HCT116 (cell line): ENCODE measurements around the gene KSR2. TPM values are rescaled to one million over a fixed set of nuclear protein-coding genes. Genes with fewer than 3 reads are reported as not detected.

Source experiments
- ATAC-seq: fragments of 200-7000 bp; cut with Tn5 transposase; 2 replicates; pipeline ENCODE4 v1.9.1; 2020; ENCODE audit warnings: mild to moderate bottlenecking, moderate library complexity
- BruUV-seq: library from RNA; stranded (reverse); fragments of 400-500 nt; replicated peaks from 2 replicates; lab custom pipeline; 2021; lab: Mats Ljungman, UMichigan
- CTCF ChIA-PET: fragments of 300-600 bp; sonication (Branson Sonifier 250); formaldehyde crosslinking; loops from one replicate; lab custom pipeline; 2021; ENCODE audit warnings: antibody characterized with exemption; lab: Charles Lee
- POLR2A ChIA-PET: fragments of 300-600, 350-600 bp; sonication (Branson Sonifier 250); formaldehyde crosslinking; loops from one replicate; lab custom pipeline; 2021; ENCODE audit warnings: antibody characterized with exemption; lab: Charles Lee
- RAD21 ChIA-PET, 2 experiments: fragments of 300-600 bp; sonication (Branson Sonifier 250); formaldehyde crosslinking; loops; one replicate each; lab custom pipeline; 2023; ENCODE audit warnings: low total read pairs in 2 of 2; ENCODE audit not compliant: uncharacterized antibody in 2 of 2, unreplicated experiment in 2 of 2, low non-redundant PET in 1 of 2; lab: Charles Lee
- DNase-seq: peaks from one replicate; pipeline ENCODE4 v3.0.0-alpha.2; 2010; ENCODE audit warnings: low read depth, low spot score
- H2AFZ ChIP-seq: fragments of 200-600 bp; shearing (Covaris generic), sonication (generic); 2 replicates; pipeline ENCODE4 v1.6.1; 2017; ENCODE audit warnings: low read depth, mixed run types, mixed read lengths, antibody characterized with exemption, low read length; ENCODE audit not compliant: poor library complexity, severe bottlenecking
- H3K27ac ChIP-seq: 2 replicates; pipeline ENCODE4 v1.5.1; 2012; ENCODE audit warnings: low read depth, low read length
- H3K27me3 ChIP-seq: fragments of 200-600 bp; sonication (generic); 2 replicates; pipeline ENCODE4 v1.6.1; 2016; ENCODE audit warnings: mixed run types, low read length, mixed read lengths; ENCODE audit not compliant: insufficient read depth
- H3K36me3 ChIP-seq, 2 experiments: fragments of 200-500 bp in 1 of 2; fragments of 200-600 bp in 1 of 2; sonication (Bioruptor generic) in 1 of 2; sonication (generic) in 1 of 2; 2 replicates each; pipeline versions ENCODE4 v1.5.1 to v1.6.1; 2014 to 2016; ENCODE audit warnings: low read length in 2 of 2, inconsistent platforms in 1 of 2, mixed read lengths in 1 of 2, mixed run types in 1 of 2; ENCODE audit not compliant: insufficient read depth in 2 of 2, control insufficient read depth in 1 of 2
- H3K4me1 ChIP-seq, 2 experiments: fragments of 200-600 bp in 1 of 2; sonication (generic) in 1 of 2; 2 replicates each; pipeline versions ENCODE4 v1.5.1 to v1.6.1; 2012 to 2017; ENCODE audit warnings: low read length in 2 of 2, inconsistent platforms in 1 of 2, mild to moderate bottlenecking in 1 of 2, mixed read lengths in 1 of 2, mixed run types in 1 of 2, moderate library complexity in 1 of 2; ENCODE audit not compliant: insufficient read depth in 2 of 2, control insufficient read depth in 1 of 2
- H3K4me2 ChIP-seq: fragments of 200-600 bp; sonication (generic); 2 replicates; pipeline ENCODE4 v1.6.1; 2017; ENCODE audit warnings: mixed run types, low read length, mixed read lengths
- H3K4me3 ChIP-seq, 2 experiments: fragments of 200-600 bp in 1 of 2; sonication (generic) in 1 of 2; replicated peaks in 1 of 2; 2 replicates each; pipeline ENCODE4 v1.5.1; 2011 to 2016; ENCODE audit warnings: low read length in 2 of 2, control low read depth in 1 of 2, low read depth in 1 of 2, mild to moderate bottlenecking in 1 of 2, mixed read lengths in 1 of 2, mixed run types in 1 of 2
- H3K79me2 ChIP-seq: fragments of 200-600 bp; sonication (generic); 2 replicates; pipeline ENCODE4 v1.6.1; 2017; ENCODE audit warnings: mild to moderate bottlenecking, mixed run types, low read length, moderate library complexity, mixed read lengths; ENCODE audit not compliant: insufficient read depth
- H3K9ac ChIP-seq: fragments of 200-600 bp; sonication (generic); 2 replicates; pipeline ENCODE4 v1.6.1; 2016; ENCODE audit warnings: low read length, mixed read lengths
- H3K9me2 ChIP-seq: fragments of 200-600 bp; sonication (generic), shearing (Covaris generic); 2 replicates; pipeline ENCODE4 v1.6.1; 2017; ENCODE audit warnings: mixed run types, mild to moderate bottlenecking, moderate library complexity; ENCODE audit not compliant: insufficient read depth
- H3K9me3 ChIP-seq, 2 experiments: fragments of 200-500 bp in 1 of 2; fragments of 200-600 bp in 1 of 2; sonication (Bioruptor generic) in 1 of 2; sonication (generic) in 1 of 2; 2 replicates each; pipeline ENCODE4 v1.6.1; 2014 to 2017; ENCODE audit warnings: low read length in 2 of 2, mixed read lengths in 2 of 2, inconsistent platforms in 1 of 2, low read depth in 1 of 2, mild to moderate bottlenecking in 1 of 2, mixed run types in 1 of 2, moderate library complexity in 1 of 2; ENCODE audit not compliant: control insufficient read depth in 1 of 2, insufficient read depth in 1 of 2
- H4K20me1 ChIP-seq: fragments of 200-600 bp; sonication (generic), shearing (Covaris generic); 2 replicates; pipeline ENCODE4 v1.6.1; 2017; ENCODE audit warnings: mixed run types, mild to moderate bottlenecking, moderate library complexity; ENCODE audit not compliant: insufficient read depth
- CBX3 ChIP-seq: IDR thresholded peaks from 2 replicates; pipeline ENCODE4 v1.6.1; 2012; ENCODE audit warnings: low read depth
- POLR2A ChIP-seq: IDR thresholded peaks from 2 replicates; pipeline ENCODE4 v1.7.0; 2011; ENCODE audit warnings: borderline replicate concordance; ENCODE audit not compliant: insufficient read depth, insufficient read length; ENCODE audit errors: extremely low read depth
- POLR2AphosphoS5 ChIP-seq: IDR thresholded peaks from 2 replicates; pipeline ENCODE4 v1.6.1; 2011; ENCODE audit warnings: mild to moderate bottlenecking, low read depth, low read length, moderate library complexity
- SIN3A ChIP-seq: IDR thresholded peaks from 2 replicates; pipeline ENCODE4 v1.6.1; 2012; ENCODE audit warnings: low read depth
- SRF ChIP-seq: IDR thresholded peaks from 2 replicates; pipeline ENCODE4 v1.6.1; 2012; ENCODE audit warnings: low read depth
- YY1 ChIP-seq: IDR thresholded peaks from 2 replicates; pipeline ENCODE4 v1.6.1; 2011; ENCODE audit warnings: low read length, low read depth, moderate library complexity, mild to moderate bottlenecking; ENCODE audit not compliant: insufficient replicate concordance; ENCODE audit errors: extremely low read depth
- ZFX ChIP-seq: fragments of 450-650 bp; IDR thresholded peaks from 2 replicates; pipeline ENCODE4 v1.6.1; 2017
- ZNF274 ChIP-seq: fragments of 200-500 bp; sonication (Bioruptor generic); IDR thresholded peaks from 2 replicates; pipeline ENCODE4 v1.6.1; 2014; ENCODE audit warnings: mild to moderate bottlenecking, low read depth, low read length, inconsistent platforms
- intact Hi-C: fragments of 100-400 bp; cut with micrococcal nuclease; formaldehyde crosslinking; loops from 2 replicates; pipeline ENCODE4 v1.10.0; 2022
- total RNA-seq: library from RNA; stranded (reverse); gene quantifications from one replicate; pipeline ENCODE4 v1.2.1, GENCODE V29; 2021; ENCODE audit not compliant: unreplicated experiment
- TF ChIP-seq, protein P1 (sequence below): IDR thresholded peaks from 2 replicates; pipeline ENCODE4 v1.6.1; 2012
- TF ChIP-seq, protein P2 (sequence below): IDR thresholded peaks from 2 replicates; pipeline ENCODE4 v1.6.1; 2012
- TF ChIP-seq, protein P3 (sequence below): IDR thresholded peaks from 2 replicates; pipeline ENCODE4 v1.6.1; 2012; ENCODE audit warnings: low read depth

The KSR2 gene
- total RNA-seq, 1 experiment from 2014 or later: 10.1 TPM

DNA sequence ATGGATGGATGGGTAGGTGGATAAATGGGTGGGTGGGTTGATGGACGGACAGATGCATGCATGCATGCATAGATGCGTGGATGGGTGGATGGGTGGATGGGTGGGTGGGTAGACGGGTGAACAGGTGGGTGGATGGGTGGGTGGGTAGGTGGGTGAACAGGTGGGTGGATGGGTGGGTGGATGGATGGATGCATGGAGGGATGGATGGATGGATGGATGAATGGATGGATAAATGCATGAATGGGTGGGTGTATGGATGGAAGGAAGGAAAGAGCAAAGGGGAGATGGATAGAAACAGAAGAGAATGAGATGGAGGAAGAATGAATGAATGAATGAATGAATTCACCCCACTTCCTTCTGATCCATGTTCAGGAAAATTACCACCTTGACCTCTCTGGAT lies 143.0 kb downstream of the KSR2 start:
- intact Hi-C loops: no loop called here
- CTCF ChIA-PET: no interaction called here
- no peaks in the 10 kb centered on the region for H3K9me2 ChIP-seq
- no peaks in the 10 kb centered on the region for H3K4me1 ChIP-seq
- no peak overlapping the region for H3K9ac ChIP-seq
- DNase-seq (no peak), ATAC-seq (no peak)
- H2AFZ ChIP-seq: no peak overlapping the region
- RAD21 ChIA-PET: no interaction called here
- H3K9me3 ChIP-seq: peaks cover 5 to 10% of the 10 kb centered on the region in 2 experiments; a peak in 2 of 4 replicates
- POLR2A ChIA-PET: no interaction called here
- H3K4me2 ChIP-seq: no peak overlapping the region
- no peaks in the 10 kb centered on the region for H3K27me3 ChIP-seq
- no peaks in the 10 kb centered on the region for H4K20me1 ChIP-seq
- TF ChIP-seq, protein P1, sequence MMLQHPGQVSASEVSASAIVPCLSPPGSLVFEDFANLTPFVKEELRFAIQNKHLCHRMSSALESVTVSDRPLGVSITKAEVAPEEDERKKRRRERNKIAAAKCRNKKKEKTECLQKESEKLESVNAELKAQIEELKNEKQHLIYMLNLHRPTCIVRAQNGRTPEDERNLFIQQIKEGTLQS: no peak
- TF ChIP-seq POLR2A: no peak
- no peak for TF ChIP-seq SRF
- TF ChIP-seq ZNF274: no peak
- TF ChIP-seq, protein P2, sequence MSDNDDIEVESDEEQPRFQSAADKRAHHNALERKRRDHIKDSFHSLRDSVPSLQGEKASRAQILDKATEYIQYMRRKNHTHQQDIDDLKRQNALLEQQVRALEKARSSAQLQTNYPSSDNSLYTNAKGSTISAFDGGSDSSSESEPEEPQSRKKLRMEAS: no peak
- TF ChIP-seq ZFX: no peak
- TF ChIP-seq SIN3A: no peak
- BruUV-seq: no TSS peak
- H3K27ac ChIP-seq: no peak overlapping the region
- no peak overlapping the region for H3K4me3 ChIP-seq
- no peaks in the 10 kb centered on the region for H3K79me2 ChIP-seq
- H3K36me3 ChIP-seq: peaks cover 0 to 6% of the 10 kb centered on the region in 2 experiments; a peak in 1 of 4 replicates

DNA sequence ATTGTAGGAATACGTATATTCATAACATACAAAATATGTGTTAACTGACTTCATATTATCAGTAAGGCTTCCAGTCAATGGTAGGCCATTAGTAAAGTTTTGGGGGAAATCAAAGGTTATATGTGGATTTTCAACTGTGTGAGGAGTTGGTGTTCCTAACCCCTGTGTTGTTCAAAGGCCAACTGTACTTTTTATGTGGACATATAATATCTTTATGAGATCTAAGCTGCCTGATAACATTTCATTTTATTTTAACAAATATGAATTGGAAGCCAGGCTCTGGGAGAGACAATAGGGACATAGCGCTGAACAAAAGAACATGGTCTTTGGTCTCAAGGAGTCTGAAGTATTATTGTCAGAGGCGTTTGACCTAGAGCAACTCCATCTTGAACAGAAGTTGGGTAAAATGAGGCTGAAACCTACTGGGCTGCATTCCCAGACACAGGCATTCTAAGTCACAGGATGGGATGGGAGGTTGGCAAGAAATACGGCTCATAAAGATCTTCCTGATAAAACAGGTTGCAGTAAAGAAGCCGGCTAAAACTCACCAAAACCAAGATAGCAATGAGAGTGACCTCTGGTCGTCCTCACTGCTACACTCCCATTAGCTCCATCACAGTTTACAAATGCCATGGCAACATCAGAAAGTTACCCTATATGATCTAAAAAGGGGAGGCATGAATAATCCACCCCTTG lies 147.2 kb downstream of the KSR2 start:
- H3K4me2 ChIP-seq: no peak overlapping the region
- no peaks in the 10 kb centered on the region for H3K36me3 ChIP-seq
- H2AFZ ChIP-seq: no peak overlapping the region
- no TSS peak for BruUV-seq
- DNase-seq (no peak), ATAC-seq (no peak)
- H3K9ac ChIP-seq: no peak overlapping the region
- no peaks in the 10 kb centered on the region for H3K9me2 ChIP-seq
- no peaks in the 10 kb centered on the region for H3K9me3 ChIP-seq
- no peaks in the 10 kb centered on the region for H3K27me3 ChIP-seq
- no peaks in the 10 kb centered on the region for H4K20me1 ChIP-seq
- no peak for TF ChIP-seq YY1
- no peak for TF ChIP-seq POLR2A
- TF ChIP-seq POLR2AphosphoS5: no peak
- TF ChIP-seq CBX3: no peak
- TF ChIP-seq, protein P1: no peak
- TF ChIP-seq, protein P3, sequence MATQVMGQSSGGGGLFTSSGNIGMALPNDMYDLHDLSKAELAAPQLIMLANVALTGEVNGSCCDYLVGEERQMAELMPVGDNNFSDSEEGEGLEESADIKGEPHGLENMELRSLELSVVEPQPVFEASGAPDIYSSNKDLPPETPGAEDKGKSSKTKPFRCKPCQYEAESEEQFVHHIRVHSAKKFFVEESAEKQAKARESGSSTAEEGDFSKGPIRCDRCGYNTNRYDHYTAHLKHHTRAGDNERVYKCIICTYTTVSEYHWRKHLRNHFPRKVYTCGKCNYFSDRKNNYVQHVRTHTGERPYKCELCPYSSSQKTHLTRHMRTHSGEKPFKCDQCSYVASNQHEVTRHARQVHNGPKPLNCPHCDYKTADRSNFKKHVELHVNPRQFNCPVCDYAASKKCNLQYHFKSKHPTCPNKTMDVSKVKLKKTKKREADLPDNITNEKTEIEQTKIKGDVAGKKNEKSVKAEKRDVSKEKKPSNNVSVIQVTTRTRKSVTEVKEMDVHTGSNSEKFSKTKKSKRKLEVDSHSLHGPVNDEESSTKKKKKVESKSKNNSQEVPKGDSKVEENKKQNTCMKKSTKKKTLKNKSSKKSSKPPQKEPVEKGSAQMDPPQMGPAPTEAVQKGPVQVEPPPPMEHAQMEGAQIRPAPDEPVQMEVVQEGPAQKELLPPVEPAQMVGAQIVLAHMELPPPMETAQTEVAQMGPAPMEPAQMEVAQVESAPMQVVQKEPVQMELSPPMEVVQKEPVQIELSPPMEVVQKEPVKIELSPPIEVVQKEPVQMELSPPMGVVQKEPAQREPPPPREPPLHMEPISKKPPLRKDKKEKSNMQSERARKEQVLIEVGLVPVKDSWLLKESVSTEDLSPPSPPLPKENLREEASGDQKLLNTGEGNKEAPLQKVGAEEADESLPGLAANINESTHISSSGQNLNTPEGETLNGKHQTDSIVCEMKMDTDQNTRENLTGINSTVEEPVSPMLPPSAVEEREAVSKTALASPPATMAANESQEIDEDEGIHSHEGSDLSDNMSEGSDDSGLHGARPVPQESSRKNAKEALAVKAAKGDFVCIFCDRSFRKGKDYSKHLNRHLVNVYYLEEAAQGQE: no peak
- no peak for TF ChIP-seq ZNF274
- H3K27ac ChIP-seq: no peak overlapping the region
- no peaks in the 10 kb centered on the region for H3K79me2 ChIP-seq
- RAD21 ChIA-PET: no interaction called here
- POLR2A ChIA-PET: no interaction called here
- CTCF ChIA-PET: no interaction called here
- no peaks in the 10 kb centered on the region for H3K4me1 ChIP-seq
- intact Hi-C loops: no loop called here
- H3K4me3 ChIP-seq: no peak overlapping the region
